ENCODE measurements around the gene SLC5A12. TPM values are rescaled to one million over a fixed set of nuclear protein-coding genes. Genes with fewer than 3 reads are reported as not detected.
A peak's percentile ranks its signal among the peaks of the same experiment; 100 is the strongest.

Gene SLC5A12
- total RNA-seq, 4 donors from 2014 or later = 0.48 to 2.2 TPM; not detected in 2

- no peak overlapping the region for H3K4me3 ChIP-seq
- H3K4me1 ChIP-seq = peaks cover 0 to 25% (median 6%) of the 10 kb centered on the region in 4 donors
- H3K9me3 ChIP-seq = no peaks in the 10 kb centered on the region
- in situ Hi-C loops (cut with MboI; ENCODE audit: low pct_ligation_motif_present in 1 of 4, low pct_unique_long_range_greater_than_20kb in 1 of 4, low sequenced_read_pairs in 3 of 4) (no loop called here), intact Hi-C loops (cut with DNase I; ENCODE audit: low total_unique reads) (no loop called here)
- WGBS, 2 donors (ENCODE audit: low coverage in 1 of 2) = 65 to 100% methylated on average over 1 to 2 of the region's 2 CpGs
- H3K27me3 ChIP-seq = no peaks in the 10 kb centered on the region
- TF ChIP-seq POLR2A (IDR thresholded peaks at IDR 0.05) (no peak), EP300 (IDR thresholded peaks at IDR 0.05; ENCODE audit: low read depth) (no peak), POLR2AphosphoS5 (IDR thresholded peaks at IDR 0.05) (no peak), CTCF (IDR thresholded peaks at IDR 0.05) (no peak)
- no peaks in the 10 kb centered on the region for H3K36me3 ChIP-seq
- no peak for DNase-seq
- H3K27ac ChIP-seq = no peak overlapping the region
Observed at GRCh38 chr11:26719998-26720397, 1.9 kb downstream of the SLC5A12 start.

DNA sequence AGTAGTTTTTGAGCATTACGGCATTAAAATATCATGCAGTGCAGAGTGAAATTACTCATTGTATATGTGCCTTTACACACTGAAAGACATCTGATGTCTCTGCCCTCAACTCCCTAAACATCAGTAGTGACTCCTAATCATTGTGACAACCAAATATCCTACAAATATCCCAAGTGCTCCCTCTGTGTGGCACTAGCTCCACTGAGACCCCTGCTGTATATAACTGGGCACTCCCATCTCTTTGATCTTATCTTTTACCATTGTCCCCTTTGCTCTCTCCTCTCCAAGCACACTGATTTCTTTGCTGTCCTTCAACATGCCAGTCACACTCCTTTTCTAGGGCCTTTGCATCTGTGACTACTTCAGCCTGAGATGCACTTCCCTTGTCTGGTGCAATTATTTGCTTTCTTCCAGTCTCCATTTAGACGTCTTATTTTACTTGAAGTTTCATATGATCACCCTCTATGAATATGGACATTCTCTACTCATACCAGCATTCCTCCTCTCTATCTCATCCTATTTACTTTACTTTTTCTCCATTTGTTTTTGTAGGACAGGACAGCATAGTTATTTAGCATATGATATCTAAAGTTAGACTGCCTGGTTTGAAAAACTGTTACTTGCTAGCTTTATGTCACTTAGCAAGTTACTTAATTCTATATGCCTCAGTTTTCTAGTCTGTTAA, 2.4 kb downstream of the SLC5A12 start:
- no peaks in the 10 kb centered on the region for H3K9me3 ChIP-seq
- no peaks in the 10 kb centered on the region for H3K27me3 ChIP-seq
- DNase-seq = no peak
- peaks cover 0 to 30% (median 8%) of the 10 kb centered on the region in 4 donors for H3K4me1 ChIP-seq
- H3K36me3 ChIP-seq = no peaks in the 10 kb centered on the region
- no peak for TF ChIP-seq POLR2A (IDR thresholded peaks at IDR 0.05)
- no peak for TF ChIP-seq CTCF (IDR thresholded peaks at IDR 0.05)
- in situ Hi-C loops (cut with MboI; ENCODE audit: low pct_ligation_motif_present in 1 of 4, low pct_unique_long_range_greater_than_20kb in 1 of 4, low sequenced_read_pairs in 3 of 4) (no loop called here), intact Hi-C loops (cut with DNase I; ENCODE audit: low total_unique reads) (no loop called here)
- H3K27ac ChIP-seq = no peak overlapping the region
- no peak overlapping the region for H3K4me3 ChIP-seq
- 83 to 85% methylated on average over 2 of the region's 2 CpGs for WGBS, 2 donors (ENCODE audit: low coverage in 1 of 2)

DNA sequence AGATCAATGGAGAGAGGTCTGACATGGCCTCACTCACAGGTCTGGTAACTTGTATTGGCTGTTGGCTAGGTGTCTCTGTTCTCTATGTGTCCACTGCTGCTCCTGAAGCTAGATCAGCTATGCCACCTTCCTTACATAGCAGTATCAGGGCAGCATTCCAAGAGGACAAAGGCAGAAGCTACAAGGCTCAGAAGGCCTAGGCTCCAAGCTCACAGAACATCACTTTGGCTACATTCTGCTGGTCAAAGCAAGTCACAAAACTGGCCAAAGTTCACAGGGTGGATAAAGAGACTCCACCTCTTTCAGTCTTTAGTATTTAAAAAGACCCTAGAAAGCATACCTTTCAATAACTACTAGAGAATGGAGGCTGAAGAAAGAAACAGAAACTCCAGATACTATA, 4.1 kb downstream of the SLC5A12 start:
- Histone ChIP-seq H3K9me3 (no peaks in the 10 kb centered on the region), H3K4me3 (no peak overlapping the region), H3K36me3 (no peaks in the 10 kb centered on the region), H3K27ac (peak overlapping the region in 2 of 4 donors; percentile 10 to 33), H3K4me1 (peaks cover 0 to 30% (median 8%) of the 10 kb centered on the region in 4 donors), H3K27me3 (no peaks in the 10 kb centered on the region)
- TF ChIP-seq CTCF (IDR thresholded peaks at IDR 0.05) = no peak
- TF ChIP-seq EP300 (IDR thresholded peaks at IDR 0.05; ENCODE audit: low read depth) = no peak
- intact Hi-C loops (cut with DNase I; ENCODE audit: low total_unique reads) = no loop called here
- DNase-seq = no peak
- in situ Hi-C loops (cut with MboI; ENCODE audit: low pct_ligation_motif_present in 1 of 4, low pct_unique_long_range_greater_than_20kb in 1 of 4, low sequenced_read_pairs in 3 of 4) = no loop called here

GRCh38 chr11:26715133-26715532, 6.7 kb downstream of the SLC5A12 start:
- H3K4me3 ChIP-seq = no peak overlapping the region
- WGBS, 2 donors (ENCODE audit: low coverage in 1 of 2) = 41 to 50% methylated on average over 1 of the region's 1 CpG

More at GRCh38 chr11:26715133-26715532, 6.7 kb downstream of the SLC5A12 start:
- intact Hi-C loops (cut with DNase I; ENCODE audit: low total_unique reads) = no loop called here
- Histone ChIP-seq H3K36me3 (no peaks in the 10 kb centered on the region), H3K27ac (no peak overlapping the region), H3K9me3 (no peaks in the 10 kb centered on the region), H3K4me1 (peaks cover 0 to 45% (median 13%) of the 10 kb centered on the region in 4 donors), H3K27me3 (no peaks in the 10 kb centered on the region)
- in situ Hi-C loops (cut with MboI; ENCODE audit: low pct_ligation_motif_present in 1 of 4, low pct_unique_long_range_greater_than_20kb in 1 of 4, low sequenced_read_pairs in 3 of 4) = no loop called here
- TF ChIP-seq POLR2A (IDR thresholded peaks at IDR 0.05) = no peak
- no peak for TF ChIP-seq POLR2AphosphoS5 (IDR thresholded peaks at IDR 0.05)
- no peak for TF ChIP-seq EP300 (IDR thresholded peaks at IDR 0.05; ENCODE audit: low read depth)
- no peak for TF ChIP-seq CTCF (IDR thresholded peaks at IDR 0.05)
- no peak for DNase-seq
